Measurements from ENCODE around the gene F13A1. TPM values are rescaled to one million over a fixed set of nuclear protein-coding genes. Genes with fewer than 3 reads are reported as not detected.

Gene F13A1
- total RNA-seq, 1 donor from 2014 or later: 0.24 TPM

GRCh38 chr6:6176586-6177228 lies 143.8 kb downstream of the F13A1 start:
- TF ChIP-seq CTCF (IDR thresholded peaks at IDR 0.05; ENCODE audit: unreplicated experiment): no peak
- Mint-ChIP-seq H3K36me3 (ENCODE audit: insufficient read depth) (no peaks in the 10 kb centered on the region), H3K27ac (no peak overlapping the region), H3K4me3 (ENCODE audit: low read depth) (no peak overlapping the region), H3K27me3 (peaks cover 5% of the 10 kb centered on the region), H3K4me1 (ENCODE audit: low read depth) (no peaks in the 10 kb centered on the region), H3K9me3 (ENCODE audit: low read depth) (no peaks in the 10 kb centered on the region)
- no peak for DNase-seq (ENCODE audit: low spot score, unreplicated experiment)

- TF ChIP-seq CTCF (IDR thresholded peaks at IDR 0.05; ENCODE audit: unreplicated experiment): no peak
- DNase-seq (ENCODE audit: low spot score, unreplicated experiment): no peak
- Mint-ChIP-seq H3K9me3 (ENCODE audit: low read depth) (no peaks in the 10 kb centered on the region), H3K36me3 (ENCODE audit: insufficient read depth) (no peaks in the 10 kb centered on the region), H3K4me3 (ENCODE audit: low read depth) (no peak overlapping the region), H3K27ac (no peak overlapping the region), H3K4me1 (ENCODE audit: low read depth) (no peaks in the 10 kb centered on the region), H3K27me3 (peaks cover 5% of the 10 kb centered on the region)
Observed at GRCh38 chr6:6176127-6176526, 144.3 kb downstream of the F13A1 start.

- no peak overlapping the region for H3K4me3 Mint-ChIP-seq (ENCODE audit: low read depth)
- no peak for TF ChIP-seq CTCF (IDR thresholded peaks at IDR 0.05; ENCODE audit: unreplicated experiment)
- no peaks in the 10 kb centered on the region for H3K36me3 Mint-ChIP-seq (ENCODE audit: insufficient read depth)
- no peak for DNase-seq (ENCODE audit: low spot score, unreplicated experiment)
- H3K27ac Mint-ChIP-seq: no peak overlapping the region
- H3K27me3 Mint-ChIP-seq: peaks cover 2% of the 10 kb centered on the region
- H3K9me3 Mint-ChIP-seq (ENCODE audit: low read depth): no peaks in the 10 kb centered on the region
- no peaks in the 10 kb centered on the region for H3K4me1 Mint-ChIP-seq (ENCODE audit: low read depth)
Observed at GRCh38 chr6:6169141-6169540, 151.3 kb downstream of the F13A1 start.

- Mint-ChIP-seq H3K27ac (no peak overlapping the region), H3K36me3 (ENCODE audit: insufficient read depth) (no peaks in the 10 kb centered on the region), H3K4me1 (ENCODE audit: low read depth) (no peaks in the 10 kb centered on the region), H3K4me3 (ENCODE audit: low read depth) (no peak overlapping the region), H3K27me3 (peaks cover 8% of the 10 kb centered on the region), H3K9me3 (ENCODE audit: low read depth) (no peaks in the 10 kb centered on the region)
- TF ChIP-seq CTCF (IDR thresholded peaks at IDR 0.05; ENCODE audit: unreplicated experiment): no peak
- DNase-seq (ENCODE audit: low spot score, unreplicated experiment): no peak
Observed at GRCh38 chr6:6166064-6166463, 154.4 kb downstream of the F13A1 start.

- Mint-ChIP-seq H3K4me1 (ENCODE audit: low read depth) (no peaks in the 10 kb centered on the region), H3K27me3 (peaks cover 8% of the 10 kb centered on the region), H3K27ac (no peak overlapping the region), H3K9me3 (ENCODE audit: low read depth) (no peaks in the 10 kb centered on the region), H3K4me3 (ENCODE audit: low read depth) (no peak overlapping the region), H3K36me3 (ENCODE audit: insufficient read depth) (no peaks in the 10 kb centered on the region)
- DNase-seq (ENCODE audit: low spot score, unreplicated experiment): no peak
- TF ChIP-seq CTCF (IDR thresholded peaks at IDR 0.05; ENCODE audit: unreplicated experiment): no peak
Observed at GRCh38 chr6:6164367-6164766, 156.1 kb downstream of the F13A1 start.
